Erythroblast (primary cell): ENCODE data around the gene PARG.
"Not testable (repeated sequence)": the region's sequence is repeated elsewhere in the genome, so short reads cannot be mapped to it uniquely, and the experiment has no call there.

Source experiments
- DNase-seq, 2 experiments: peaks; one replicate each; lab custom pipeline; 2025; lab: John Stamatoyannopoulos, UW
- GATA1 ChIP-seq: IDR thresholded peaks from 2 replicates; pipeline ENCODE4 v1.6.1; 2011; ENCODE audit warnings: low read depth, mild to moderate bottlenecking, control low read depth, low read length, moderate library complexity
- POLR2A ChIP-seq: IDR thresholded peaks from 2 replicates; pipeline ENCODE4 v1.6.1; 2011; ENCODE audit warnings: mild to moderate bottlenecking, low read length

The PARG gene

DNA sequence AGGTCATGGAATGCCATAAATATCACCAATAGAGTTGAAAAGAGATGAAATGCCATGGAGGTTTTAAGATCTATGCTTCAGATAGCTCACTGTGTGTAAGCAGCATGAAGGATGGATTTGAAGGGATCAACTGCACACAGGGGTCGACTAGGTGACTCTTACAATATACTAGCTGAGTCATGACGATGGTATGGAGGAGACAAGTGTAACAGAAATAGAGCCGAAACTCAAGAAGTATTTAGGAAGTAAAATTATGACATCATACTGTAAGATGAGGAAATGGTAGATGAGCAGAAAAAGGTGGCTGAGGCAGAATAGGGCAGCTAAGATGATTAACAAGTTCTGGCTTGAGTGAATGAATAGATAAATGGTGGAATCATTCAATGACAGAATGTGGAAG, 38.0 kb downstream of the PARG start:
- not testable (repeated sequence) for DNase-seq

DNA sequence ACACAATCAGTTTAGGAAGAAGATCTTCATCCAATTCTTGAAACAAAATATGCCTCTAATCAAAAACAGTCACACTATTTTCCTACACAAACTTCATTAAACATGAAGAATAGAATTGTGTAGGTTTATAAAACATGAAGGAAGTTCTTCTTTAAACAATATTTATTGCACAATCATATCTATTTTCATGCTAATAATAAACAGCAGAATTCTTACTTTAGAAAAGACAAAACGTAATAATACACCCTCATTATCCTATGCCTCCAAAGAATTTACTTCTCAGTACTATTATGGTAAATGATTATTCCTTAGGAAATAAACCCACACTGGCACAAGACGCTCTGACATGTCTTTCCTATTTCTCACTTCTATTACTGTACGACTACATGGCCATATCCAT, 41.4 kb downstream of the PARG start:
- not testable (repeated sequence) for DNase-seq

DNA sequence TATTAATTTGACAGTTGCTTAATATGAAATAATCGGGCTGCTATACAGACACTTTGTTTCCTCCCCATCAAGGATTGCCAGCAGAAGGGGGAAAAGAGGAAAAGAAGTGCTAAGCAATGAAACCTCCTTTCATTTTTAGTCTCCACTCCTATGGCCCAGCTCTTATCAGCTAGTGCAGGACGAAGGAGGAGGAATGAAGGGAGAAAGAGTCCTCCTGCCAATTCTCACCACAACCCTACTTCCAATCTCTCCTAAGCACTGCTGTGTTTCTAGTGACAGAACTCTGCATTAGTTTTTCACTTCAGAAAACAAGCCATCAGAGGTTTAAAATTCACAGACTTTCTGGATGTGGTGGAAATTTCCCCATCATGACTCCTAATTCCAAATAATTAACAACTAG, 41.8 kb downstream of the PARG start:
- not testable (repeated sequence) for DNase-seq

DNA sequence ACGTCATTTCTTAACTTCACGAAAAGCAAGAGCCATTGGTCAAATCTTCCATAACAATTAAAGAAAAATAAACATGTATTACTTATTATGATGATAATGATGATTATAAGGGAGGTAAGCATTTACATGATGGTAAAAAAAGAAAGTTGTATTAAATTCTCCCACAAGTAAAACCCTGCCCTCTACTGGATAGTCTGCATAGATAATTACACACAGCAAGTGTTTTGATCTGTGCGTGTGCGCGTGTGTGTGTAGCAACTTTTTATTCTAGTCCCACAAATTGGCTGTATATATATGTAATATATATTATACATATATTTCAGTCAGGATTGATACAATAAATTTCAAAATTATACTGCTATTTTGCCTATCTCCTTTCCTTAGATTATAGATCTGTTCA, 51.8 kb downstream of the PARG start:
- DNase-seq, result not testable (repeated sequence)

DNA sequence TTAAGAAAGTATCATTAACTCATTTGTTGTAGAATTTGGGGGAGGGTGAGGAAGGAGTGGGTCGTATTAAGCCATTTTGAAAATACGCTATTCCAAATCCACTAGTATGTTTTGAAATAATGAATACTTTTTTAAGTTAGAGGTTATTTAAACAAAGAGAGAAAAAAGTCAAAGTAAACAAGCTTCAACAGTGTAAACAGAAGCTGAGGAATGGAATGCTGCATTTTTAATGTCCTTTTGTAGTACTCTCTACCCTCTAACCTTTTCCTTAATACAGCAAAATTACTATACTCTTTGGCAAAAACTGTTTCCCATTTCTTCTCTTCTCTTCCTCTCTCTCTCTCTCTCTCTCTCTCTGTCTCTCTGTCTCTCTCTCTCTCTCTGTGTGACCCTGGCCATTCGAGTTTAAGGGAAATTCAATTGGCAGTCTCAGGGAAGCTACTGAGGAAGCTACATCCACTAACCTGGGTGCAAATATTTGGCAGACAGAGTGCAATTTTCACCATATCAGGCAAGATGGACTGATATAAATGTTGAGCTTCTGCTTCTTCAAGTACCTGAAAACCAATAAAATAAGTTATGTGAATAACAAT, 57.0 kb downstream of the PARG start:
- DNase-seq, result not testable (repeated sequence)

DNA sequence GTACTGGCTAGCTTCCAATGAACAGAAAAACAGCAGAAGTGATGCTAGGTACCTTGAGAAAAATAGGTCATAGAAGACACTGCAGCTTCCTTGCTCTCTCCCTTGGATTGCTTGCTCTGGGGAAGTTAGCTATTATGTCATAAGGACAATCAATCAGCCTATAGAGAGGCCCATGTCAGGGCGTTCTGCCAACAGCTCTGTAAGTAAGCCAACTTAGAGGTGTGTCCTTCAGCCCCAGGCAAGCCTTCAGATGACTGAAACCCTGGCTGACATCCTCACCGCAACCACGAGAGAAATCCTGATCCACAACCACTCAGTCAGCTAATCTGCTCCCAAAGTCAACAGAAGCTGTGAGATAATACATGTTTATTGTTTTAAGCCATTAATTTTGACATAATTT, 58.0 kb downstream of the PARG start:
- not testable (repeated sequence) for DNase-seq

DNA sequence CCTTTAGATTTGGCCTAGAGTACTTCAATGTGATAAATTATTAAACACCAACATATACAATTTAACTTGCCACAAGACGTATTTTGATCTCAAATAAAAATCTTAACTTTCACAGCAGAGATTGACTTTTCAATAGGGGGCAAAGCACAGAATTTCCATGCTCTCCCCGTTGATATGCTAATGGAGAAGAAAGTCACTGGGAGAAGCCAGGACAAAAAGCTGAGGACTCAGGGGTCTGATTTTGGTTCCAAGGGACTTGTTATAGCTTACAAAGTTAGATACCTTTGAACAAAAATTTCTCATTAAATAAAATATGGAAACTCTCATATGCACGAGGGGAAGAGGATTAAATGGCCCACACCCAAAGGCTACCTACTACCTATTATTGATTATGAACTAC, 59.5 kb downstream of the PARG start:
- DNase-seq, result not testable (repeated sequence)

DNA sequence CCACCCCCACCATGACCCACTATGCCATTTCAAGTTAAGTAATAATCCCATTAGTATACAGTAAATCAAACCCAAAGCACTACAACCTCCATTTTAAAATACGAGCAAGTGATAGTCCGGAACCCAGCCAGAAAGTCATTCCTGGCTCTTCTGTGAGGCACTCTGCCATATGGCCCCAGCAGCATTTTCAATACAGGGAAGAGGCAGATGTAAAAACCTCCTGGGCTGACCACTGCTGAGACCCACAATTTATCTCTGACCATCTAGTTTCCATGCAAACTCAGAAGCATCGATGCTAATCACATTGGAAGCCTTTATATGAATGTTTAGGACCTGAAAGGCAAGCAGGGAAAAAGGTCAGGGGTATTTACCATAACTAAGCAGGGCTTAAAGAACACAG, 69.1 kb downstream of the PARG start:
- DNase-seq, result not testable (repeated sequence)

DNA sequence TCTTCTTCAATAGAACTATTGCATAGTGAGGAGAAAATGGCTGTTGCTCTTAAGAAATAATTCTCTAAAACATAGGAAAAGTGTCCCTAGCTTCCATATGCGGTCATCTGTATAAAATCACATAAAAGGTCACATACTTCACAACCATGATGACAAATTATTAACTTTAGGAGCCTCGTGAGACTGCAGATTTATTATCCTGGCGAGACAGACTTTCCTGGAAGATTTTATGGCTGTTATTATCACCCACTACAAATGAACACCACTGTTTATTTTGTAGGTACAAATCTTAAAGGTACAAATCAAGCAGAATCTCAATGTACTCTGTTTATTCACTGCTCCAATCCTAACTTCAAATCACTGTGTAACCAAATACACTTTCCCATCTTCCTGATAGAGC, 70.4 kb downstream of the PARG start:
- DNase-seq, result not testable (repeated sequence)

DNA sequence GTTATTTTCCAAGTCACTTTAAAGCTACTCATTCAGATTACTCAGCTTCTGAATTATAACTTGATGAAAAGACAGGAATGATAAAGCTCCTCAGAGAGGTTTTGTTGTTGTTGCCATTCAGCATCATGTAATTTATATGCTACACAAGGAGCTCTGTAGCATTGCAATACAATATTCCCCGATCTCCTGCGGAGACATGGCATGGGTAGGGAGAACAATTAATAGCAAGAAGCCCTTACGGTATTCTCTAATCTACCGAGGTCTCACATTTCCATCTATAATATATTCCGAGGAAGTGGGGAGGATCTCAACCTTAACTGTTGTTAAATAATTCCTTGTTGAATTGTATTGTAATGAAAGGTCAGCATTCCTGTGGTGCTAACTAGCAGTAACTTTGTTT, 81.9 kb downstream of the PARG start:
- DNase-seq, result not testable (repeated sequence)

DNA sequence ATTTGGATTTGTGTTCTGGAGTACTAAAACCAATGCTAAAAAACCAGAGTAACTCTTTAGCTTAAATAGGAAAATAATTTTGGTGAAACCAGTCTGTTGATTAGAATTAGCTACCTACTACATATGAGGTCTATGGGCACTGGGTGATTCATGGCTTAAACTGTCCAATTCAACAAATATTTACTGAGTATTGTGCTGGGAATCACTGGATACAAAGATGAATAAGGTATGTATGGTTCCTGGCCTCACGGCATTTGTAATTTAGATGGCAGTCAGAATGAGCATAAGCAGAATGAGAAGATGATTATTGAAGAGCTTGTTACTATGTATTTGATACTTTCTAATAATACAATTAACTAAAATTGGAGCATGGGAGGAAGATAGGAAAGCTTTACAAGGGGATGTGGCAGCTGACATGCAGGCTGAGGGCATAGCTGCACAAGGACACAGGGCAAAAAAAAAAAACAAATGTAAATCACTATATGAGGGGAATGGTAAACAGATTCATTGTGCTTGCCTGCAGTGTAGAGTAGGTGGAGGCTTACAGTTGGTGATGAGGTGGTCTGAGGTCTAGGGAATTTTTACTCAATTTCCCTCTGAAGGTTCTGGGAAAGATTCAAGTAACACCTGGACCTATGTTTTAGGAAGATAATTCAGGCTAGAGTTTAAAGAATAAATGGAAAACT, 83.0 kb downstream of the PARG start:
- not testable (repeated sequence) for DNase-seq

DNA sequence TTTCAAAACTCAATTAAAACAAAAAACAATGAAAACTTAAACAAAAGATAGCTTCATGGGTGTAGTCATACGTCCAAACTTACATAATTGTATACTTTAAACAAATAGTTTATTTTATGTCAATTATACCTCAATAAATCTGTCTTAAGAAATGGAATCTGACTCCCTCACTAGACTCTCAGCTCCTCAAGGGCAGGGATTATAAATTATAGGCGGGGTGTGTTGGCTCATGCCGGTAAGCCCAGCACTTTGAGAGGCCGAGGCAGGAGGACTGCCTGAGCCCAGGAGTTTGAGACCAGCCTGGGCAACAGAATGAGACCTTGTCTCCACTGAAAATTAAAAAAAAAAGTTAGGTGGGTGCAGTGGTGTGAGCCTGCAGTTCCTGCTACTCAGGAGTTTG, 92.3 kb downstream of the PARG start:
- not testable (repeated sequence) for DNase-seq

DNA sequence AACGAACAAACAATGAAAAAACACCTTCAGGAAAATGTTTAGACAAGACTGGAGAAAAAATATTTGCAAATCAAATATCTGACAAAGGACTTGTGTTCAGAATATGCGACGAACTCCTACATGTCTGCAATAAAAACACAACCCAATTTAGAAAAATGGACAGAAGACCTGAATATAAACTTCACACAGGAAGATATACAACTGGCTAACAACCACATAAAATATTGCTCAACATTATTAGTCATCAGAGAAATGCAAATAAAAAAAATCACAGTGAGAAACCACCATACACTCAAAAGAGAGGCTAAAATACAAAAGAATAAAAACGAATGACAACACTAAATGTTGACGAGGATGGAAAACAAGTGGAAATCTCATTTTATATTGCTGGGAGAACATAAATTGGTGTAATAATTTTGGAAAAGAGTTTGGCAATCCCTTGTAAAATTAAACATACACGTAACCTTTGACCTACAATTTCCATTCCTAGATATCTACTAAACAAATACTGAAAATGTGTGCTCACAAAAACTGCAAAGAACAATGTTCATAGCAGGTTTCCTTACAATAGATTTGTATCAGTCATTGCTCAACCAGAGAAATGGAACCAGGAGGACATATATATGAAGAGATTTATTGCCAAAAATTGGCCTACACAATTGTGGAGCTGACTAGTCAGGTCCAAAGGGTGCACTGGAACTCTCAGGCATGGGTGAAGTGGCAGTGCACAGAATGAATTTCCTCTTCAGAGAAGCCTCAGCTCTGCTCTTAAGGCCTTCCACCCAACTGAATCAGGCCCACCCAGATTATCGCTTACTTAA, 96.8 kb downstream of the PARG start:
- TF ChIP-seq POLR2A (no peak), GATA1 (no peak)
- no peak for DNase-seq

DNA sequence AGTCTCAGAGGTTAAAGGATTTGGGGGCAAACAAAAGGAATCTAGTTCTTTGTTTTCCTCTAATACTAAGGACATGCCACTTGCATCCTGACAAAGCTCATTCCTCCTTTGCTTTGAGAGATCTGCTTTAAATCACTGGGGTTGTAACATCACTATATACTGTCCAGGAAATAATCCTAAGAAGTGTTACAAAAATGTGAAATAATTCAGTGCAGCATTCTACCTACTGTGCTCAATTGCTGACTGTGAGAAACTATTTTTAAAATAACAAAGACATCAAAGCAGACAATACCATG, 99.5 kb downstream of the PARG start:
- DNase-seq, result not testable (repeated sequence)

DNA sequence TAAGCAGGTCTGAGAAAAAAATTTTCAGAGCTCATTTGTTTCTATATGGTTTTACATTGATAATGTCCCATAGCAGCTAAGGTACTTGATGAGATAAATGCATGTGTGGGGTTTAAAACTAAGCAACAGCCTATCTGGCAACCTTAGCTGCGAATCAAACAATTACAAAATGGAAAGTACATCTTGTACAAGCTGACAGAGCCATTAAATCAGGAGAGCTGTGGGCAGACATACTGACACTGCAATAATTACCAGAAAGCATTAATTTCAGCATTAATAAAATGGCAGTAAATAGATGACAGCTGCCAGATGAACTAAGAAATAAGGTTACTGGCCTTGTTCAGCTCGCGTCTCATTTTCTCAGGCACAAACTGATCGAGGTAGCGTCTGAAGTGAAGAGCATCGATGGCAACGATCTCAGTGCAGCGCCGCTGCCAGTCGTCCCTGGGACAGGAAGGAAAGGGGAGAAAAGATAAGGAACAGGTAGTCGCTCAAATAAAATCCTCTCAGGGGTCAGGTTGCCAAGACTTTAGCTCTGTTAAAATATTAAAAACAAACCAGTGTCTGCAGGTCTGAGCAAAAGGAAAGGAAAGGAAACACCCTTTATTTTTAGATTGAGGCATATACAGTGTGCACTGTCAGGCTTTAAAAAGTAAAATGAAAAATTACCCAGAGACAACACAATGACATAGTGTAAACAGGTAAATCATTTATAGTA, 100.1 kb downstream of the PARG start:
- TF ChIP-seq GATA1 (no peak), POLR2A (no peak)
- DNase-seq, result no peak

DNA sequence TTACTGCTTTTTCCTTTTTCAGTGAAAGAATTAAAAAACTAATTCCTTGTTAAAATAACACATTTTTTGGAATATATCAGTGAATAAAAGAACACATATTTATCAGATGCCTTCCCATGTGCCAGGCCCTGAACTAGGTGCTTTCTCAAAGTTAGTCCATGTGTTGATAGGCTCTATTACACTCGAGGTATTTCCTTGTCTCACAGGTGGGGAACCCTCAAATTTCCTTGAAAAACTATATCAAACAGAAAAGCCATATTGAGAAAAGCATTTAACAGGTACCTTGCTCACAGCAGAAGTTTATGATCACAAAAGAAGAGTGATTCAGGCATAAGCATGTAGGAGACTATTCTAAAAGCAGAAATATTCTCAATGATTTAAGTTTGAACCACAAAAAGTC, 104.1 kb downstream of the PARG start:
- TF ChIP-seq POLR2A (no peak), GATA1 (no peak)
- no peak for DNase-seq
